IgD-negative memory B cell (primary cell): Measurements from ENCODE around the gene CGB5. TPM values are rescaled to one million over a fixed set of nuclear protein-coding genes. Genes with fewer than 3 reads are reported as not detected.
A peak's percentile ranks its signal among the peaks of the same experiment; 100 is the strongest.
"Not testable (repeated sequence)": the region's sequence is repeated elsewhere in the genome, so short reads cannot be mapped to it uniquely, and the experiment has no call there.

Experiments used
- H3K27ac Mint-ChIP-seq, 3 donors: one replicate each; pipeline ENCODE4 v1.8.0; 2020 to 2022; ENCODE audit warnings: mild to moderate bottlenecking in 3 of 3, mixed read lengths in 3 of 3, moderate library complexity in 1 of 3
- H3K27me3 Mint-ChIP-seq: one replicate; pipeline ENCODE4 v1.8.0; 2021; ENCODE audit warnings: mixed read lengths
- H3K36me3 Mint-ChIP-seq: one replicate; pipeline ENCODE4 v1.8.0; 2020; ENCODE audit warnings: mild to moderate bottlenecking, mixed read lengths
- H3K4me1 Mint-ChIP-seq, 3 donors: one replicate each; pipeline ENCODE4 v1.8.0; 2020 to 2022; ENCODE audit warnings: mixed read lengths in 3 of 3, mild to moderate bottlenecking in 1 of 3
- H3K4me3 Mint-ChIP-seq, 4 donors: one replicate each; pipeline ENCODE4 v1.8.0; 2020 to 2022; ENCODE audit warnings: mild to moderate bottlenecking in 4 of 4, mixed read lengths in 4 of 4, moderate library complexity in 3 of 4
- H3K9me3 Mint-ChIP-seq, 3 donors: one replicate each; pipeline ENCODE4 v1.8.0; 2020 to 2021; ENCODE audit warnings: mixed read lengths in 3 of 3, mild to moderate bottlenecking in 1 of 3
- polyA plus RNA-seq: library from polyadenylated mRNA; unstranded; fragments of 300-500 nt; fragmentation: Illumina TruSeq; gene quantifications from one replicate; pipeline ENCODE4 v1.2.3, GENCODE V29; 2021

The CGB5 gene
- polyA plus RNA-seq, 1 donor from 2014 or later = not detected

GRCh38 chr19:49061445-49061844 is 17.8 kb downstream of the CGB5 start:
- no peaks in the 10 kb centered on the region for H3K9me3 Mint-ChIP-seq
- H3K27me3 Mint-ChIP-seq = peaks cover 51% of the 10 kb centered on the region
- no peak overlapping the region for H3K27ac Mint-ChIP-seq

GRCh38 chr19:49064029-49064629 is 20.5 kb downstream of the CGB5 start:
- Mint-ChIP-seq H3K4me3 (no peak overlapping the region), H3K9me3 (peaks cover 0 to under 1% (median 0%) of the 10 kb centered on the region in 3 donors), H3K36me3 (peaks cover 3% of the 10 kb centered on the region), H3K4me1 (peaks cover 0 to 4% (median 3%) of the 10 kb centered on the region in 3 donors), H3K27me3 (peaks cover 47% of the 10 kb centered on the region), H3K27ac (no peak overlapping the region)

More at GRCh38 chr19:49061445-49061844, 17.8 kb downstream of the CGB5 start:
- Mint-ChIP-seq H3K4me3 (no peak overlapping the region), H3K36me3 (peaks cover 3% of the 10 kb centered on the region), H3K4me1 (peaks cover 4 to 14% (median 11%) of the 10 kb centered on the region in 3 donors)

DNA sequence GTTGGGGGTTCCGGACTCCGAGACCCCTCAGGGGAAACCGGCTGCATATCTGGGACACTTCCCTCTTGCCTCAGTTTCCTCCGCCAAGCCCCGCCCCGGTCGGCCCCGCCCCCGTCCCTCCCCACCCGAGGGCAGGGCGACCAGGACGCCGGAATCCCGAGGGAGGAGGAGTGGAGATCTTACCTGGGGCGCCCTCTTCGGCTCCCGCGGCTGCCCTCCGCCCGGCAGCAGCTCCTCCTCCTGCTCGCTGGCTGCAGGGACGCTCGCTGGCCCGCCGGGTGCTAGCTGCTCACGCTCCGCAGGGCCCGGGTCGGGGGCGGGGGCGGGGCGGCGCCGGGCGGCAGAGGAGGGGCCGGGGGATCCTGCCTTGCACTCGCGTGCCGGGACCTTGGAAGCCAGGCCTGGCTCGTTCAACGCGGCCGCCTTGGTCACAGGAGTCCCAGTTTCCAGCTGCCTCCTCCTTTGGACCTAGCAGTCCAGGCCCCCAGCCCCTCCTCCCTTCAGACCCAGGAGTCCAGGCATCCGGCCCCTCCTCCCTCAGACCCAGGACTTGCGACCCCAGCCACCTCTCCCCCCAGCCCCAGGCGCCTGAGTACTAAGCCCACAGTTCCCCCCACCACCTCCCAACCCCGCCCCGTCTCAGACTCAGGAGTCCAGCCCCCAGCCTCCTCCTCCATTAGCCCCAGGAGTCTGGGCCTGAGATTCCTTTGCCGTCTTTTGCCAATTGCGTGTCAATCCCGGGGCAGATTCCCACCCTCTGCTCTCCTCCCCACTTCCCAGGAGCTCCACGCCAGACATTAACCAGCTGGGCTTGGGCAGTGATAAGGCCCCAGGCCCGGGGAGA is 21.3 kb downstream of the CGB5 start, which contains the start of gene NTF4:
Gene NTF4, minus strand, starts transcription at position 51 of the 844 bp plus-strand sequence. CDS start 2,821 bp downstream, outside the sequence.
- Mint-ChIP-seq H3K9me3 (peaks cover 0 to 6% (median 4%) of the 10 kb centered on the region in 3 donors), H3K4me3 (no peak within 1 kb of the TSS), H3K27ac (no peak within 1 kb of the TSS), H3K27me3 (peaks cover 47% of the 10 kb centered on the region), H3K4me1 (no peaks in the 10 kb centered on the region), H3K36me3 (no peaks in the 10 kb centered on the region)

- H3K4me3 Mint-ChIP-seq = peak overlapping the region in 1 of 4 donors; percentile 17
- no peaks in the 10 kb centered on the region for H3K36me3 Mint-ChIP-seq
These were observed 22.4 kb downstream of the CGB5 start for GRCh38 chr19:49065905-49066512.

GRCh38 chr19:49067554-49067953 is 23.9 kb downstream of the CGB5 start:
- no peak overlapping the region for H3K4me3 Mint-ChIP-seq
- H3K4me1 Mint-ChIP-seq = no peaks in the 10 kb centered on the region
- H3K36me3 Mint-ChIP-seq = no peaks in the 10 kb centered on the region
- peaks cover 0 to 6% (median 4%) of the 10 kb centered on the region in 3 donors for H3K9me3 Mint-ChIP-seq
- H3K27me3 Mint-ChIP-seq = peaks cover 43% of the 10 kb centered on the region
- H3K27ac Mint-ChIP-seq = no peak overlapping the region

More at GRCh38 chr19:49065905-49066512, 22.4 kb downstream of the CGB5 start:
- Mint-ChIP-seq H3K4me1 (no peaks in the 10 kb centered on the region), H3K9me3 (peaks cover 0 to 6% (median 4%) of the 10 kb centered on the region in 3 donors), H3K27ac (no peak overlapping the region), H3K27me3 (peaks cover 44% of the 10 kb centered on the region)

DNA sequence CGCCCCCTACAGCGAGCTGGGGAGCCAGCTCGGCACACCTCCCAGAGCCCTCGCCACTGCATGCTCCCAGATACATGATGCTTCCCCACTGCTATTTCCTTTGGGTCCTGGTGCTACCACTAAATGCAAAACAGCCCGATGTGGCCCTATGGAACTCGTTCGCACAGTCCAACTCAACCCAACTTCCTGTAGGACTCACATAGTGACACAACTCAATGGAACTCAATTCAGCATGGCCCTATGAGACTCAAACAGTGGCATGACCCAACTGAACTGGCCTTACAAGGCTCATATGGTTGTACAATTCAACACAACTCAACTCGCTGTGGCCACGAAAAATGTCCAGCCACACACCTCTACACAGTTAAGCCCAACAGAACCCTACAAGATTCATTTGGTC is 25.4 kb downstream of the CGB5 start:
- Mint-ChIP-seq H3K4me3 (no peak overlapping the region), H3K4me1 (peaks cover 2 to 6% (median 4%) of the 10 kb centered on the region in 3 donors), H3K27ac (no peak overlapping the region), H3K27me3 (peaks cover 47% of the 10 kb centered on the region), H3K36me3 (no peaks in the 10 kb centered on the region), H3K9me3 (peaks cover 0 to 6% (median 5%) of the 10 kb centered on the region in 3 donors)

DNA sequence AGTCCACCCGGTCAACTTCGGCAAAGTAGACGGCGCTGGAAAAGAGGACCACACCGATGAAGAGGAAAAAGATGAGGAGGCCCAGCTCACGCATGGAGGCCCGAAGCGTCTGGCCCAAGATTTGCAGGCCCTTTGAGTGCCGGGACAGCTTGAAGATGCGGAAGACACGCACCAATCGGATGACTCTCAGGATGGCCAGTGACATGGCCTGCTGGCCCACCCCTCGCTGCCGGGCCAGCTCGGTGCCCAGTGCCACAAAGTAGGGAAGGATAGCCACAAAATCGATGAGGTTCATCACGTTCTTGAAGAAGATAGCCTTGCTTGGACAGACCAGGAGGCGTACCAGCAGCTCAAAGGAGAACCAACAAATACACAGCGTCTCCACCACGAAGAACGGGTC is 26.8 kb downstream of the CGB5 start:
- Mint-ChIP-seq H3K27me3 (peaks cover 44% of the 10 kb centered on the region), H3K4me3 (no peak overlapping the region)

DNA sequence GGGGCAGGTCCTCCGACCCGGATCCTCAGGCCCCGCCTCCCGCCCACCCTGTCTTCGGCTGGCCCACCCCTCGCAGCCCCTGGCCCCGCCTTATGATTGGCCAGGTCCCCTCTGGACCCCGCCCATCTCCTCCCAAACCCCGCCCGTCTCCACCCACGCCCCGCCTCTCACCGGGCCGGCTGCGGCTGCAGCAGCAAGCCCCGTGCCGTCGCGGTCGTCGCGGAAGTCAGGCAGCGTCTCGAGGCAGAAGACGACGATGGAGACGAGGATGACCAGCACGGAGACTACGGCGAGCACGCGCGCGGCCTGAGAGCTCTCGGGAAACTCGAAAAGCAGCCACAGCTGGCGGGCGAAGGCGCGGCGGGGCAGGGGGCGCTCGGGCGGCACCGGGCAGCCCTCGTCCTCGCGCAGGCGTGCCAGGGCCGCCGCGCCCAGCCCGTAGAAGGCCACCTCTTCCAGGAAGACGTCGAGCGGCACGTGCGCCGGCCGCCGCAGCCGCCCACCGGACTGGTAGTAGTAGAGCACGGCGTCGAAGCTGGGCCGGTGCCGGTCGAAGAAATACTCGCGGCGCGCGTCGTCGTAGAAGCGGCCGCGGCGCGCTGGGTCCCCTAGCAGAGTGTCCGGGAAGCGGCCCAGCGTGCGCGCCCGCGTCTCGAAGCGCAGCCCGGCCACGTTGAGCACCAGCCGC is 28.4 kb downstream of the CGB5 start:
- H3K4me3 Mint-ChIP-seq = peak overlapping the region in 1 of 4 donors; percentile 8
- peaks cover 0 to 6% (median 5%) of the 10 kb centered on the region in 3 donors for H3K9me3 Mint-ChIP-seq
- peak overlapping the region in 1 of 3 donors; percentile 16 for H3K27ac Mint-ChIP-seq
- H3K36me3 Mint-ChIP-seq = no peaks in the 10 kb centered on the region
- peaks cover 38% of the 10 kb centered on the region for H3K27me3 Mint-ChIP-seq
- peaks cover 2 to 6% (median 5%) of the 10 kb centered on the region in 3 donors for H3K4me1 Mint-ChIP-seq

More for the DNA sequence above, 26.8 kb downstream of the CGB5 start:
- peaks cover 0 to 6% (median 5%) of the 10 kb centered on the region in 3 donors for H3K9me3 Mint-ChIP-seq
- no peaks in the 10 kb centered on the region for H3K36me3 Mint-ChIP-seq
- no peak overlapping the region for H3K27ac Mint-ChIP-seq
- peaks cover 2 to 6% (median 5%) of the 10 kb centered on the region in 3 donors for H3K4me1 Mint-ChIP-seq

GRCh38 chr19:49073514-49074378 is 30.1 kb downstream of the CGB5 start:
- Mint-ChIP-seq H3K4me1 (peaks cover 2 to 6% (median 5%) of the 10 kb centered on the region in 3 donors), H3K27ac (peak overlapping the region in 2 of 3 donors; percentile 50 to 76), H3K4me3 (peak overlapping the region in 2 of 4 donors; percentile 80 to 82), H3K36me3 (no peaks in the 10 kb centered on the region), H3K9me3 (peaks cover 0 to 6% (median 5%) of the 10 kb centered on the region in 3 donors), H3K27me3 (peaks cover 29% of the 10 kb centered on the region)

- Mint-ChIP-seq H3K27ac (peak overlapping the region in 1 of 3 donors; percentile 62), H3K27me3 (peaks cover 21% of the 10 kb centered on the region)
- not testable (repeated sequence) for H3K4me1 Mint-ChIP-seq, H3K36me3 Mint-ChIP-seq, H3K4me3 Mint-ChIP-seq, H3K9me3 Mint-ChIP-seq
These were observed 31.2 kb downstream of the CGB5 start for GRCh38 chr19:49074869-49075268.

DNA sequence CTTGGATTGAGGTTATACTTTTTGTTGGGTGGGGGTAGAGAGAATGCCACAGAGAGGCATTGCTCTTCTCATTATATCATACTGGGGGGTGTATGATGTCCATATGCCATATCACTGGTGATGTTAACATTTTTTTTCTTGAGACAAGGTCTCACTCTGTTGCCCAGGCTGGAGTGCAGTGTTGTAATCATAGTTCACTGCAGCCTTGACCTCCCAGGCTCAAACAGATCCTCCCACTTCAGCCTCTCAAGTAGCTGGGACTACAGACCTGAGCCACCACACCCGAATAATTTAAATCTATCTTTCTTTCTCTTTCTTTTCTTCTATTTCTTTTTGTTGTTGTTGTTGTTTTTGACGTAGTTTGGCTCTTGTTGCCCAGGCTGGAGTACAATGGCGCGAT is 36.7 kb downstream of the CGB5 start:
- Mint-ChIP-seq H3K27me3 (peaks cover 4% of the 10 kb centered on the region), H3K27ac (no peak overlapping the region), H3K4me1 (peaks cover 4 to 6% (median 6%) of the 10 kb centered on the region in 3 donors), H3K36me3 (no peaks in the 10 kb centered on the region), H3K9me3 (no peaks in the 10 kb centered on the region), H3K4me3 (no peak overlapping the region)

DNA sequence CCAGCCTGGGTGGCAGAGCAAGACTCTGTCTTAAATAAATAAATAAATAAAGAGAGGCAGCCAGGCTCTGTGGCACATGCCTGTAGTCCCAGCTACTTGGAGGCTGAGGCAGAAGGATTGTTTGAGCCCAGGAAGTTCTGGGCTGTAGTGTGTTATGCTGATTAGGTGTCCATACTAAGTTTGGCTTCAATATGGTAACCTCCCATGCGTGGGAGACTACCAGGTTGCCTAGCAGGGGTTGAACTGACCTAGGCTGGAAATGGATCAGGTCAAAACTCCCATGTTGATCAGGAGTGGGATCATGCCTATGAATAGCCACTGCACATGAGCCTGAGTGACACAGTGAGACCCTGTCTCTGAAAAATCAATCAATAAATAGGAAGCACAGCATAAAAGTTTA is 37.6 kb downstream of the CGB5 start:
- peak overlapping the region in 1 of 4 donors; percentile 32 for H3K4me3 Mint-ChIP-seq

DNA sequence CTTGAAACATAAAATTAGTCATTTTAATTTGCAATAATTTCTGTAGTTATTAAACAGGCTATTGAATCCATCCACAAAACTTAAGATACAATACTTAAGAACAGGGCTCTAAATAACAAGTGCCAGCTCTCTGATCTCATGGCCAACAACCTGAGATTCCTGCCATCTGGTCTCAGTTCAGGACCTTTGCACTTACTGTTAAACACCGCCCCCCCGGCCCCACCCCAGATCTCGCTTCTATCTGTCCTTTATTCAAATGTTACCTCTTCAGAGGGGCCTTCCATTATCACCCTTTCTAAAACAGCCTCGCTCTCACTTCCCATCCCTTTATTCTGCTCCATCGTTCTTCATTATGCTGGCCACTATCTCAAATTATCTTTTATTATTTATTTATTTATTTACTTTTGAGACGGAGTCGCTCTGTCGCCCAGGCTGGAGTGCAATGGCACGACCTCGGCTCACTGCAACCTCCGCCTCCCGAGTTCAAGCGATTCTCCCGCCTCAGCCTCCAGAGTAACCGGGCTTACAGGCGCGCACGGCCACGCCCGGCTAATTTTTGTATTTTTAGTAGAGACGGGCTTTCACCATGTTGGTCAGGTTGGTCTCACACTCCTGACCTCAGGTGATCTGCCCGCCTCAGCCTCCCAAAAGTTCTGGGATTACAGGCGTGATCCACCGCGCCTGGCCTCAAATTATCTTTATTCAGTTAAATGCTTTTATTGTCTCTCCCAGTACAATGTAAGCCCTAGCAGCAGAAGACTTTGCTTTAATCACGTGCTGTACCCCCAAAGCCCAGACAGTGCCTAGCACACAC is 40.8 kb downstream of the CGB5 start:
- no peaks in the 10 kb centered on the region for H3K27me3 Mint-ChIP-seq
- no peaks in the 10 kb centered on the region for H3K36me3 Mint-ChIP-seq
- peaks cover 18 to 26% (median 19%) of the 10 kb centered on the region in 3 donors for H3K4me1 Mint-ChIP-seq
- no peaks in the 10 kb centered on the region for H3K9me3 Mint-ChIP-seq
- peak overlapping the region; percentile 91 to 98 (median 97) for H3K27ac Mint-ChIP-seq
- H3K4me3 Mint-ChIP-seq = peak overlapping the region; percentile 88 to 98 (median 94)

More for the DNA sequence above, 37.6 kb downstream of the CGB5 start:
- Mint-ChIP-seq H3K4me1 (peaks cover 9 to 10% (median 9%) of the 10 kb centered on the region in 3 donors), H3K27ac (peak overlapping the region in 1 of 3 donors; percentile 25), H3K9me3 (no peaks in the 10 kb centered on the region), H3K36me3 (no peaks in the 10 kb centered on the region), H3K27me3 (no peaks in the 10 kb centered on the region)
